Body of pancreas (tissue), 4 donors: ENCODE measurements around the gene TTC21B.

ENCODE experiments used
- POLR2A ChIP-seq, 3 donors: fragments of 450-650 bp; IDR thresholded peaks; one replicate each; pipeline ENCODE4 v1.6.1; 2016; ENCODE audit warnings: antibody characterized with exemption in 3 of 3, mild to moderate bottlenecking in 2 of 3
- TF ChIP-seq, protein P1 (sequence below), 7 experiments: fragments of 450-650 bp in 4 of 7; fragments of 200-600 bp in 3 of 7; sonication (generic) in 3 of 7; IDR thresholded peaks; one replicate each; pipeline ENCODE4 v1.5.1; 2016 to 2019; ENCODE audit warnings: antibody characterized with exemption in 7 of 7

- TF ChIP-seq, protein P1, sequence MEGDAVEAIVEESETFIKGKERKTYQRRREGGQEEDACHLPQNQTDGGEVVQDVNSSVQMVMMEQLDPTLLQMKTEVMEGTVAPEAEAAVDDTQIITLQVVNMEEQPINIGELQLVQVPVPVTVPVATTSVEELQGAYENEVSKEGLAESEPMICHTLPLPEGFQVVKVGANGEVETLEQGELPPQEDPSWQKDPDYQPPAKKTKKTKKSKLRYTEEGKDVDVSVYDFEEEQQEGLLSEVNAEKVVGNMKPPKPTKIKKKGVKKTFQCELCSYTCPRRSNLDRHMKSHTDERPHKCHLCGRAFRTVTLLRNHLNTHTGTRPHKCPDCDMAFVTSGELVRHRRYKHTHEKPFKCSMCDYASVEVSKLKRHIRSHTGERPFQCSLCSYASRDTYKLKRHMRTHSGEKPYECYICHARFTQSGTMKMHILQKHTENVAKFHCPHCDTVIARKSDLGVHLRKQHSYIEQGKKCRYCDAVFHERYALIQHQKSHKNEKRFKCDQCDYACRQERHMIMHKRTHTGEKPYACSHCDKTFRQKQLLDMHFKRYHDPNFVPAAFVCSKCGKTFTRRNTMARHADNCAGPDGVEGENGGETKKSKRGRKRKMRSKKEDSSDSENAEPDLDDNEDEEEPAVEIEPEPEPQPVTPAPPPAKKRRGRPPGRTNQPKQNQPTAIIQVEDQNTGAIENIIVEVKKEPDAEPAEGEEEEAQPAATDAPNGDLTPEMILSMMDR (IDR thresholded peaks at IDR 0.05) = no peak
- no peak for TF ChIP-seq POLR2A (IDR thresholded peaks at IDR 0.05)
Measured at GRCh38 chr2:165913636-165914035, 39.9 kb downstream of the TTC21B start.
